Measurements from ENCODE around the gene TOPAZ1.
"Not testable (repeated sequence)": the region's sequence is repeated elsewhere in the genome, so short reads cannot be mapped to it uniquely, and the experiment has no call there.

TOPAZ1 gene

DNA sequence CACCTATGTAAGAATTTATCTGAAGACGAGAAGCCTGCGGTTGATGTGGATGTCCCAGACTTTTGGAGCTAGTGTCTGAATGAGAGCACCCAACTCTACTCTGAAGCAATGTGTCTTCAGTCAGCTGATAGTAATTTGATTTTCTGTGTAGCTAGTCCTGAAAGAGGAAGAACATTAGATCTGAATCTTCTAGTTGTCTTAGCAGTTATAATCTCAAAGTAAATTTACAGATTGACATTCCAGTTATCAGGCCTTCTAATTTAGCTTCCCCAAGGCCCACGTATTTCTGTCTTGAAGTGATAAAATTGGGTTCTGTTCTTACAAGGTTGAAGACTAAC is 98.3 kb downstream of the TOPAZ1 start:
- no peaks in the 10 kb centered on the region for H3K36me3 ChIP-seq (replicated peaks)
- H3K27ac ChIP-seq: no peak overlapping the region
- TF ChIP-seq, protein P1, sequence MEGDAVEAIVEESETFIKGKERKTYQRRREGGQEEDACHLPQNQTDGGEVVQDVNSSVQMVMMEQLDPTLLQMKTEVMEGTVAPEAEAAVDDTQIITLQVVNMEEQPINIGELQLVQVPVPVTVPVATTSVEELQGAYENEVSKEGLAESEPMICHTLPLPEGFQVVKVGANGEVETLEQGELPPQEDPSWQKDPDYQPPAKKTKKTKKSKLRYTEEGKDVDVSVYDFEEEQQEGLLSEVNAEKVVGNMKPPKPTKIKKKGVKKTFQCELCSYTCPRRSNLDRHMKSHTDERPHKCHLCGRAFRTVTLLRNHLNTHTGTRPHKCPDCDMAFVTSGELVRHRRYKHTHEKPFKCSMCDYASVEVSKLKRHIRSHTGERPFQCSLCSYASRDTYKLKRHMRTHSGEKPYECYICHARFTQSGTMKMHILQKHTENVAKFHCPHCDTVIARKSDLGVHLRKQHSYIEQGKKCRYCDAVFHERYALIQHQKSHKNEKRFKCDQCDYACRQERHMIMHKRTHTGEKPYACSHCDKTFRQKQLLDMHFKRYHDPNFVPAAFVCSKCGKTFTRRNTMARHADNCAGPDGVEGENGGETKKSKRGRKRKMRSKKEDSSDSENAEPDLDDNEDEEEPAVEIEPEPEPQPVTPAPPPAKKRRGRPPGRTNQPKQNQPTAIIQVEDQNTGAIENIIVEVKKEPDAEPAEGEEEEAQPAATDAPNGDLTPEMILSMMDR (IDR thresholded peaks at IDR 0.05; ENCODE audit: low read depth, low read length, missing control alignments): no peak
- DNase-seq: no peak
- H3K4me3 ChIP-seq (ENCODE audit: low read depth, low read length): peak overlapping the region; percentile 93
- in situ Hi-C loops (cut with HindIII; ENCODE audit: low pct_ligation_motif_present, low sequenced_read_pairs): no loop called here
- H3K27me3 ChIP-seq (replicated peaks): no peaks in the 10 kb centered on the region

- TF ChIP-seq, protein P1 (IDR thresholded peaks at IDR 0.05; ENCODE audit: low read depth, low read length, missing control alignments): no peak
- in situ Hi-C loops (cut with HindIII; ENCODE audit: low pct_ligation_motif_present, low sequenced_read_pairs): no loop called here
- DNase-seq: peak; percentile 41
- H3K36me3 ChIP-seq (replicated peaks): no peaks in the 10 kb centered on the region
- H3K27ac ChIP-seq: no peak overlapping the region
- no peak overlapping the region for H3K4me3 ChIP-seq (ENCODE audit: low read depth, low read length)
- H3K27me3 ChIP-seq (replicated peaks): no peaks in the 10 kb centered on the region
Observed at GRCh38 chr3:44342176-44342790, 100.6 kb downstream of the TOPAZ1 start.

DNA sequence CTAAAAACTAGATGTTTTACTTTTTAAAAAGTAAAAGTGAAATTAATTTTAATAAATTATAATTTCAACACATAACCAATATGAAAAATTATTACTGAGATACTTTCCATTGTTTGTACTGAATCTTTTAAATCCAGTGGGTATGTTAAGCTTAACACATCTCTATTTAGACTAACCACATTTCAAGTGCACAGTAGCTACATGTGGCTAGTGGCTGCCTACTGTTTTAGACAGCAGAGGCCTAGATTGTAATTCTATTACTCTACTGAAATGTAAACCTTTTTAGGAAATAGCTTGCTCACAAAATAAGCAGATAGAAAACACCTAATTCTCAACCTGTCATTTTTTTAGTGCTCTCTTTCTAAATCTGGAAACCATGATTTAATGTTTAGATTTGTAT is 101.7 kb downstream of the TOPAZ1 start:
- H3K27ac ChIP-seq: no peak overlapping the region
- TF ChIP-seq, protein P1 (IDR thresholded peaks at IDR 0.05; ENCODE audit: low read depth, low read length, missing control alignments): no peak
- no peaks in the 10 kb centered on the region for H3K36me3 ChIP-seq (replicated peaks)
- H3K27me3 ChIP-seq (replicated peaks): no peaks in the 10 kb centered on the region
- in situ Hi-C loops (cut with HindIII; ENCODE audit: low pct_ligation_motif_present, low sequenced_read_pairs): no loop called here
- DNase-seq: no peak
- H3K4me3 ChIP-seq (ENCODE audit: low read depth, low read length): no peak overlapping the region

DNA sequence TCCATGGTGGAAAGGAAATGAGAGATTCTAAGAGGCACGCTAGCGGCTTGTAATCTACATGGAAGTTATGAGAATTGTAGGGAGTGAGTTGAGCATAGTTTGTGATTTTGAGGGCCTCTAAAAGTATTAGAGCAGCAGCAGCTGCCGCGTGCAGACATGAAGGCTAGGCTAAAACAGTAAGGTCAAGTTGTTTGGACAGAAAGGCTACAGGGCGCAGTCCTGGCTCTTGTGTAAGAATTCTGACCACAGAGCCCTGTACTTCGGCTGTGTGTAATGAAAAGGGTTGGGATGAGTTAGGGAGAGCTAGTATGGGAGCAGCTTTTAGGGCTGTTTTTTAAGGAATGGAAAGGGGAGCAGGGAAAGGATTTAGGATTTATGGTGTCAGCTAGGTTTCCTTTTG is 104.9 kb downstream of the TOPAZ1 start:
- in situ Hi-C loops (cut with HindIII; ENCODE audit: low pct_ligation_motif_present, low sequenced_read_pairs); H3K4me3 ChIP-seq (ENCODE audit: low read depth, low read length); H3K27me3 ChIP-seq (replicated peaks); DNase-seq; H3K36me3 ChIP-seq (replicated peaks); H3K27ac ChIP-seq: not testable (repeated sequence)

- TF ChIP-seq, protein P1 (IDR thresholded peaks at IDR 0.05; ENCODE audit: low read depth, low read length, missing control alignments): no peak
Observed at GRCh38 chr3:44348993-44349392, 107.3 kb downstream of the TOPAZ1 start.

DNA sequence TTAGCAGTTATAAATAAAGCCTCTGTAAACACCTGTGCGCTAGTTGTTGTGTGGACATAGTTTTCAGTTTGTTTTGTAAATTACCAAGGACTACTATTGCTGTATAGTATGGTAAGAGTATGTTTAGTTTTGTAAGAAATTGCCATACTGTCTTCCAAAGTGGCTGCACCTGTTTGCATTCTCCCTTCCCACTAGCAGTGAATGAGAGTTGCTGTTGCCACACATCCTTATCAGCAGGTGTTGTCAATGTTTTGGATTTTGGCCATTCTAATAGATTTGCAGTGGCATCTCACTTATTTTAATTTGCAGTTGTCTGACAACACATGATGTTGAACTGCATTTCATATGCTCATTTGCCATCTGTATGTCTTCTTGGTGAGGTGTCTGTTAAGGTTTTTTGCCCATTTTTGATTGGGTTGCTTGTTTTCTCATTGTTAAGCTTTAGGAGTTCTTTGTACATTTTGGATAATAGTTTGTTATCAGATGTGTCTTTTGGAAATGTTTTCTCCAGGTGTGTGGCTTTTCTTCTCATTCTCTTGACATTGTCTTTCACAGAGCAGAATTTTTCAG is 111.8 kb downstream of the TOPAZ1 start:
- Histone ChIP-seq H3K27ac (no peak overlapping the region), H3K36me3 (replicated peaks) (no peaks in the 10 kb centered on the region), H3K27me3 (replicated peaks) (no peaks in the 10 kb centered on the region), H3K4me3 (ENCODE audit: low read depth, low read length) (no peak overlapping the region)
- TF ChIP-seq, protein P1 (IDR thresholded peaks at IDR 0.05; ENCODE audit: low read depth, low read length, missing control alignments): no peak
- in situ Hi-C loops (cut with HindIII; ENCODE audit: low pct_ligation_motif_present, low sequenced_read_pairs): no loop called here
- DNase-seq: no peak

More at GRCh38 chr3:44348993-44349392, 107.3 kb downstream of the TOPAZ1 start:
- no peak overlapping the region for H3K4me3 ChIP-seq (ENCODE audit: low read depth, low read length)
- H3K27me3 ChIP-seq (replicated peaks): no peaks in the 10 kb centered on the region
- no peak for DNase-seq
- H3K27ac ChIP-seq: no peak overlapping the region
- in situ Hi-C loops (cut with HindIII; ENCODE audit: low pct_ligation_motif_present, low sequenced_read_pairs): no loop called here
- no peaks in the 10 kb centered on the region for H3K36me3 ChIP-seq (replicated peaks)
